HPDE6-E6E7 (cell line): Measurements from ENCODE around the gene PIF1.

Source experiments
- DNase-seq: peaks from one replicate; pipeline ENCODE4 v3.0.0; 2011; ENCODE audit warnings: missing footprints; ENCODE audit errors: extremely low spot score

PIF1 gene, protein sequence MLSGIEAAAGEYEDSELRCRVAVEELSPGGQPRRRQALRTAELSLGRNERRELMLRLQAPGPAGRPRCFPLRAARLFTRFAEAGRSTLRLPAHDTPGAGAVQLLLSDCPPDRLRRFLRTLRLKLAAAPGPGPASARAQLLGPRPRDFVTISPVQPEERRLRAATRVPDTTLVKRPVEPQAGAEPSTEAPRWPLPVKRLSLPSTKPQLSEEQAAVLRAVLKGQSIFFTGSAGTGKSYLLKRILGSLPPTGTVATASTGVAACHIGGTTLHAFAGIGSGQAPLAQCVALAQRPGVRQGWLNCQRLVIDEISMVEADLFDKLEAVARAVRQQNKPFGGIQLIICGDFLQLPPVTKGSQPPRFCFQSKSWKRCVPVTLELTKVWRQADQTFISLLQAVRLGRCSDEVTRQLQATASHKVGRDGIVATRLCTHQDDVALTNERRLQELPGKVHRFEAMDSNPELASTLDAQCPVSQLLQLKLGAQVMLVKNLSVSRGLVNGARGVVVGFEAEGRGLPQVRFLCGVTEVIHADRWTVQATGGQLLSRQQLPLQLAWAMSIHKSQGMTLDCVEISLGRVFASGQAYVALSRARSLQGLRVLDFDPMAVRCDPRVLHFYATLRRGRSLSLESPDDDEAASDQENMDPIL

DNA sequence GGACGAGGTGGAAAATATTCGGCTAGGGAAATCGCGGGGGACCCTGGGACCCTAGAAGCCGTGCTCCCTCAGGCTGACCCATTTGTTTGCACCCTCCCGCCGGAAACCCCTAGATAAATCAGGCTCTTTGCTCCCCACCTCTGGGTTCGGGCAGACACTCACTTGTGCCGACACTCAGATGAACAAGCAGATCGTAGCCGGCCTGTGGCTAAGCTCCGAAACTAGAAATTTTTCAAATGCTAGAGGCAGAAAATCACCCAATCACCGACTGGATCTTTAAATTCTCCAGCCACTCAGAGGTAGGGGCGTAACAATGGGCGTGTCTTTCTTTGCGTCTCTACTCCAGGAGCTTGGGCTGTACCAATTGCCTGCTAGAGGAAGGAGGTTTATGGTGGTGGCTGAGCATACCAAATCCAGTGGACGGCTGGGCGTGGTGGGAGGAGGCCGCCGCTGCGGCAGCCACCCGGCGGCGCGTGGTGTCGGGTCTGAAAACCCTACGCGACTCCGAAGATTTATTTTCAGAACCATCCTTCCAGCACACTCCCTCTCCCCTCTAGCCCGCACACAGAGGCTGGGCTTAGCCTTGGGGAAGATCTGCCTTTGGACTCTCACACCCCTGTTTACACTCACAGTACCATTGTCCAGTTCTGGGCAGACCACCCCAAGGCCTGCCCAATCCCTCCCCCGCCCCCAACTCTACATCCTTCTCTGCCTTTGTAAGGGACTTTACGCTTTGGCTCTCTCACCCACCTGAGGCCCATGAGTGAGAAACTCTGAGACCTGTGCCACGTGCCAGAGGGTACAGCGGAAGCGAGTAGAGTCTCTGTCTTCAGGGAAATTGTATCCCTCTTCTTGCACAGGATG lies at the start of gene PIF1:
Gene PIF1 (minus strand): TSS at position 217 of the 864 bp plus-strand sequence. CDS start 1,312 bp downstream, outside the sequence.
- peak; percentile 94 for DNase-seq

DNA sequence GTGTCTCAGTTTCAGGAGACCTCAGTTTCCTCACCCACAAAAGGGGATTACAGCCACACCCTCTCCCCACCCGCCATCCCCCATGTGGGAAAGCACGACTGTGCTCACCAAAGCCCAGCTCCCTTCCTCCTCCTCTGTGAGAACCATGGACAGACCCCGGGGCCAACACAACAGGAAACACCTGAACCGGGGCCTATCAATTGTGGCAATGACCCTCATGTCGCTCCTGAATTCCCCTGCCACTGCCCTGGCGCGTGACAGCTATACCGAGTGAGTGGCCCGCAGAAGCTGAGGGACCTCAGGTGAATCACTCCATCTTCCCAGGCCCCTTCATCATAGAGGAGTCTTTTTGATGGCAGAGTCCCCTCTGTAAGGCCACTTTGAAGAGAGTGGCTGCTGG lies 44.9 kb upstream of the PIF1 start:
- DNase-seq: no peak

DNA sequence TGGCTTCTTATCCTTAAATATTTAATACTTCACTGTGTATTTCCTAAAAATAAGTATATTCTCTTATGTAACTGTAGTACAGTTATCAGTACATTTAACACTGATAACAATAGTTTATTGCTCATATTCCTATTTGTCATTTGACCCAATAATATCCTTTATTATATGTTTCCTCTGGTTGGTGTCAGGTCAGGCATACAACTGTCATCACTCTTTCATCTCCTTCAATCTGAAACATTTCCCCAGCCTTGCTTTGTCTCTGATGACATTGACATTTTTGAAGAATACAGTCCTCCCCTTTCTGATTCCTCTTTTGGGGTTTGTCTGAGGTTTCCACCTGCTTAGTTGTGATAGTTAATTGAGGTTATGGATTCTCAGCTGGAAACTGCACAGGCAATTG lies 44.1 kb upstream of the PIF1 start:
- DNase-seq: no peak

DNA sequence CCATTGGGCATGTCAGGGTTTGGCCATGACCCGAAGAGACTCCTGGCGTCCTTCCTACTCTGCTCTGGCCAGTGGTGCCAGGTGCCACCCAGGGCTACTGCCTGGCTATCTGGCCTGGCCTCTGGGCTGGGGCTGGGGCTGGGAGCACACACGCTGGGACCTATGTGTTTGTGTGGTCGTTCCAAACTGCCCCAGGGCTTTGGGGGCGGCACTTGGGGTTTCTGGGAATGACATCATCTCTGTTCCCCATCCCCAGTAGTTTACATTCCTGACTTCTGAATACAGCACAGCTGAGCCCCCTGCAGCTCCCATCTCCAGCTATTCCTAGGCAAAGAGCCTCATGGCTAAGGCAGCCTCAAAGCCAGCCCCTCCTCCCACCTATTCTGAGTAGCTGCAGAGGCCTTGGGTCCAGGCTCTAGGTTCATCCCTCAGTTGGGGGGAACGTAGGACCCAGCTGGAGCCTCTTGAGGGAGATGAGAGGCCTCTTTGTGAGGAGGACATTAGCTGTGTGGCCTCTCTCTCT lies 40.6 kb upstream of the PIF1 start:
- no peak for DNase-seq

DNA sequence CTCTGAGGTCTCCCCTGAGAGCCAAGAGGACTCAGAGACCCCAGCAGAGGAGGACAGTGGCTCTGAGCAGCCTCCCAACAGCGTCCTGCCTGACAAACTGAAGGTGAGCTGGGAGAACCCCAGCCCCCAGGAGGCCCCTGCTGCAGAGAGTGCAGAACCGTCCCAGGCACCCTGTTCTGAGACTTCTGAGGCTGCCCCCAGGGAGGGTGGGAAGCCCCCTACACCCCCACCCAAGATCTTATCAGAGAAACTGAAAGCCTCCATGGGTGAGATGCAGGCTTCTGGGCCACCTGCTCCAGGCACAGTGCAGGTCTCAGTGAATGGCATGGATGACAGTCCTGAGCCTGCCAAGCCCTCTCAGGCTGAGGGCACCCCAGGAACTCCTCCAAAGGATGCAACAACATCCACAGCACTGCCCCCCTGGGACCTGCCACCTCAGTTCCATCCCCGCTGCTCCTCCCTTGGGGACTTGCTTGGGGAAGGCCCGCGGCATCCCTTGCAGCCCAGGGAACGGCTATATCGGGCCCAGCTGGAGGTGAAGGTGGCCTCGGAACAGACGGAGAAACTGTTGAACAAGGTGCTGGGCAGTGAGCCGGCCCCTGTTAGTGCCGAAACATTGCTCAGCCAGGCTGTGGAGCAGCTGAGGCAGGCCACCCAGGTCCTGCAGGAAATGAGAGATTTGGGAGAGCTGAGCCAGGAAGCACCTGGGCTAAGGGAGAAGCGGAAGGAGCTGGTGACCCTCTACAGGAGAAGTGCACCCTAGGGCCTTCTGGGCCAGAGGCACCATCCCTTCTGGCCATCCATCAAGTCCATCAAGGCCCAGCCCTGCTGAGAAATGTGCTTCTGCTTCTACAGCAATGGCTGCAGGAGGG lies 39.9 kb upstream of the PIF1 start:
- no peak for DNase-seq

DNA sequence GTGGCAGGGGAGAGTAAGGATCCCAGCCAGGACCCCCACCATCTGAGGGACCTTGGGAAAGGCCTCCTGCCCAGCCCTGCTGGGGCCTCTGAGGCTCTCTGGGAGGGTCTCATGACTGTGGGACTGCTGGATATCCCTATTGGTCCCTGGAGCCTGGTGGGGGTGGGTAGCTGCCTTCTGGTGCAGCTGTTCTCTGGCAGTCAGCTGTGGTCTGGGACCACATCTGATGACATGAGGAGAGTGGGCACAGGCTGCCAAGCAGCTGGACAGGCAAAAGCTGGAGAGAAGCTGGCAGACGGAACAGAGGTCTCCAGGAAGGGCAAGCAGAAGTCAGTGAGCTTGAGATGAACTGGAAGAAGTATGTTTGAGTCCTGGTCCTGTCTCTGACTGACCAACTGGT lies 38.6 kb upstream of the PIF1 start:
- DNase-seq: no peak

DNA sequence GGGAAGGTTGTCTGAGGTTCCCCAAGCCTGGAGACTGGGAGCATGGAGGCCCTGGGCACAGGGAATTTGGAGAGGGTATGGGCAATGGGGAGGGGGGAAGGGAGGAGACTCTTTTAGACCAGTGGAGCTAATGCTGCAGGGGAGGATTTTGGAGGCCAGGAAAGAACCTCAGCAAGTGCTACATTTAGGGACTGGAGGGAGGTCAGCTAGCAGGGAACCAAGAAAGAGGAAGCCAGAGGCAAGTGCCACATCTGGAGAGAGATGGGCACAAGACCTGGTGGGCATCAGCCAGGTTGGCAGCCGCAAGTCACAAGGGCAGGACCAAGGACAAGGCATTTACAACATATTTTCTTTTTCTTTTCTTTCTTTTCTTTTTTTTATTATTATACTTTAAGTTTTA lies 37.0 kb upstream of the PIF1 start:
- DNase-seq: no peak

DNA sequence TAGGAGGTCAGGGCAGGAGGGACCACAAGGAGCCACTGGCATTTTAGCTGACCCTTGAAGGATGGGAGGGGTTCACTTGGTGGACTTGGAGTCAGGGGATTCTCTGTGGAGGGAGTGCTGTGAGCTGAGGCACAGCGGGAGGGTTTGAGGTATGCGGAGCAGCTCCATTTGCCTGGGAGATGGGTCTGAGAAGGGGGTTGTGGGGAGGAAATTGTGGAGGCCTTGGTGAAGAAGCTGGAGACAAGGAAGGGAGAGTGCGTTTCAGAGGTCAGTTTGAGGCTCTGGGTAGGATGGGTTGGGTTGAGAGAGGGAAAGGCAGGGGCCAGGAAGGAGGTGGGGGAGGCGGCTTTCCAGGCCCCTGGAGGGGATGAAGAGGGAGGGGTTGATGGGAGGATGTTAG lies 36.5 kb upstream of the PIF1 start:
- no peak for DNase-seq

DNA sequence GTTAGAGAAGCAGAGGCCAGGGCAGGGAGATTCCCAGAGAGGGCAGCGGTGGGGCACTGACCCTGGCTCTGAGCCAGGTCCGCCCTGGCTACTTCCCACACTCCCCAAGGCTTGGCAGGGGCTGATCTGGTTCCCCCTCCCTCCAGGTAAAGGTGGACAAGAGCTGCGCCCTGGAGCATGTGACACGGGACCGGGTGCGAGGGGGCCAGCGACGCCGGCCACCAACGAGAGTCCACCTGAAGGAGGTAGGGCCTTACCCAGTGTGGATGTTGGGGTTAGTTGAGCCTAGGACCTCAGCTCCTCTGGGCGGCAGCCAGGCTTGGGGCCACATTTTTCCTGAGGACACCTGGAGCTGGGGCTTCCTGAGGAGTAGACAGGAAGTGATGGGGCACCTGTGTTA lies 35.9 kb upstream of the PIF1 start:
- DNase-seq: no peak

DNA sequence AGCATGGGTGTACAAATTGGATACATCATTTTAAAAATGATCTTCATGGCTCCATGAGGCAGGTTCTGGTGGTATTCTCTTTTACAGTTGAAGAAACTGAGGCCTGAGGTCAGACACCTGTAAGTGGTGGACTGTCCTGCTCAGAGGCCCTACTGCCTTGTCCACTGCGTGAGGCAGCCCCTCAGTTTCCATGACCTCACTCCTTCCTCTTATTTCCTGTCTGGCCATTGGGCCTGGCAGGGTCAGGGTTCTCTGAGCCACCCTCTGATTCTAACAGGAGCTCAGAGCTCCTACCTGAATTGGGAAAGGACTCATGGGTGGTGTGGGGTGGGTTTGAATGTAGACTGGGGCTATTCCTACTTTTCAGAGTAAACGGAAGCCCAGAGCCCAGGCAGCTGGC lies 33.8 kb upstream of the PIF1 start:
- DNase-seq: no peak

DNA sequence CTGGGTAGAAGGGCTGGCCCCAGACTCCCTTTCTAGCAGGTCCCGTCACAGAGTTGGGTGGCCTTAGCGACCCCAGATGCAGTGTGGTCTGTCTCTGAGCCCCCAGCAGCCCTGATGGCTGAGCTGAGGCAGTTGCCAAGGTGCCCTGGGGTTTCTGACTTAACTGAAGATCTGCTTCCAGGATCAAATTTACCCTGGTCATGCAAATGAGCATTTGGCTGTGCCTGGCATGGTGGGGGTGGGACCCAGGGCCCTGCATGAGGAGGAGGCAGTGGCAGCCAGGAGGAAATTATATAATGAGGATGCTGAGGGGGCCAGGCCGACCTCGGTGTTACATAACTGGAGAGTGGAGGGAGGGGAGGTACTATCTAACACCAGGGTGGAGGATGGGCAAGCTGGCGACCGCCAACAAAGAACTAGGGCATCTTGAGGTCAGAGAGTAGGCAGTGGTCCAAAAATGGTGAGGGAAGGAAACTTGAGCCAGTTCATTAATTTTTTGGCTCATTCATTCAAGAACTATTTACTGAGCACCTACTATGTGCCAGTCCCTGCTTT lies 32.7 kb upstream of the PIF1 start:
- DNase-seq: no peak

DNA sequence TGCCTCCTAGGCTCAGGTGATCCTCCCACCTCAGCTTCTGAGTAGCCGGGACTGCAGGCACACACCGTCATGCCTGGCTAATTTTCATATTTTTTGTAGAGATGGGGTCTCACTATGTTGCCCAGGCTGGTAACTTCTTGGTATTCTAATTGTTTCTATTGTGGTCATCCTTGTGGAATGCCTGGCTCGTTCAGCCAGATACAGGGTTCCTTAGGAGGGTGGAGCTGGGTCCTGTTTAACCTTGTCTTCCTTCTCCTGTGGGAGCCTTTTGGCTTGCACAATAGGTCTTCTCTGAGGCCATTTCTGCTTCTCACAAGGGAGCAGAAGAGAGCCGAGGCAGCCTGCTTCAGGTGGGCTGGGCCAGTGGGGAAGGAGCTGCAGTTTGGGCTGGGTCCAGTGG lies 32.0 kb upstream of the PIF1 start:
- DNase-seq: peak; percentile 55

DNA sequence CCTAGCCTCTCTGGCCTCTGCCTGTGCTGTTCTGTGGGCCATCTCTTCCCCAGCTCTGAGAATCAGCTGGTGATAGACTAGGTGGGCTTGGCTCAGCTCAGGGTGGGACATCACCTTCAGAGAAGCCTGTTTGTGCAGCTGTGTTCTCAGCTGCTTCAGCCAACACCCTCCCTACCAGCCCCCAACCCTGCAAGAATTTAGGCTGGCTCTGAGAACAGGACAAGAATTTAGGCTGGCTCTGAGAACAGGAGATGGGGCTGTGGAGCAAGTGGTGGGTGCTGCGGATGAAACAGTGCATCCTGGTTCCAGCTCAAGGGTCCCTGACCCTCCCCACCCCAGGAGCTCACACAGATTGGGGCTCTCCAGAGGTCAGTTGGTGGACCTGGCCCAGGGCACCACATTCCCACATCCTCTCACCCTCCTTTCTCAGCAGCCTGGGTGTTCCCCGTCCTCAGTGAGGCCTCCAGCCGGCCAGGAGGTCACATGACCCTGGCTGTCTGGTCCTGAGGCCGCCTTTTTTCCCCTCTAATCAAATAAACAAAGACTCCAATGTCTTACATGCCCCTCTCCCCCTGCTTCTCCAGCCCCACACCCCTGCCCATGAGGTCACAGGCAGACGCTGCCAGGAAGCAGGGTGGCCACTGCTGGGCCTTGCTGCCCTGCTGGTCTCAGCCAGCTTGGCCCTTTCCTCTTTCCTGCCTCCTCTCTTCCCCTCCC lies 31.1 kb upstream of the PIF1 start:
- DNase-seq: no peak

DNA sequence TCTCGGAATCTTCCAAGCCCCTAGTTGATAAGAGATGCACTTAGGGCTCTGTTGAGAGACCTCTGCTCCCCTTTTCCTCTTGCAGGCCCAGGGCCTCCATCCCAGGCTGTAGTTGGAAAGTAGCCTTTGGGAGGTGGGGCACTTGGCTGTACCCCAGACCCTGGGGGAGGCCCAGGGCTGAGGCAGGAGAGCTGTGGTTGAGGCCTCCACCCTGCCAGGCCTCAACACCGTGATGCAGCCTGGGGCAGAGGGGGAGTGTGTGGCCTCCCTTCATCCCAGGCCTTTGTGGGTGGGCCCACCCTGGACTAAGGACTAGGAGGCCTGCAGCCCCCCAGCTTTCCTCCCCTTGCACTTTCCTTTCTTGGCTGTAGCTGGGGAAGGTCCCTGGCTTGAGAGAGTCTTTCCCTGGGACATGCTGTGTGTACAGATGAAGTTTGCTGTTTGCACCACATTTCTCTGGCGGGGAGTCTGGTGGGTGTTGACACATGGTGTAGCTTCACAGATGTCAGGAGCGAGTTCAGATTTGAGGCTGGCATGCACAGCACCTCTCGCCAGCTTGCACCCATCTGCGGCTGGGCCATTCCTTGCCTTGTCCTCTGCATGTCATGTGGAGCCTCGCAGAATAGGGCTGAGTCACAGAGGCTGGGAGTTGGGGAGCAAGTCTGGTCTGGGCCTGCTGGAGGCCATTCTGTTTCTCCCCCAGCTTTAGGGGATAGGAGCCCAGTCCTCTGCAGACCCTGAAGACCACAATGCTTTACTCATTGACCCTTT lies 29.9 kb upstream of the PIF1 start:
- DNase-seq: no peak

DNA sequence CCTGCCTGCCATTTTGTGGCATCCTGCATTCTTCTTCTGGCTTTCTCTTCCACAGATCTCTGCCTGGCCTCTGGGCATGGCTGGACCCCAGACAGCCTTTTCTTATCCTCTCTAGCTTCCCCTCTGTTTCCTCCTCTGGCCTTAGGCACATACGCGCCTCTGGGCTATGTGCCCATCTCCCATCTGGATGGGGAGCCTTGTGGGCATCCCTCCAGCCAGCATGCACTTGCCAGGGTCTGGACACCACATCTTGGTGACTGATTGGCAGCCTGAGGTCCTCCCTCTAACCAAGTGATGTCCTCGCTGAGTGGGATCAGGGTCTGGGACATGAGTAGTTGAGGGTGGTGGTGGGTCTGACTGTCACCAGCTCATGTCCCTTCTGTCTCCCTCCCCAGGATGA lies 29.1 kb upstream of the PIF1 start:
- no peak for DNase-seq

DNA sequence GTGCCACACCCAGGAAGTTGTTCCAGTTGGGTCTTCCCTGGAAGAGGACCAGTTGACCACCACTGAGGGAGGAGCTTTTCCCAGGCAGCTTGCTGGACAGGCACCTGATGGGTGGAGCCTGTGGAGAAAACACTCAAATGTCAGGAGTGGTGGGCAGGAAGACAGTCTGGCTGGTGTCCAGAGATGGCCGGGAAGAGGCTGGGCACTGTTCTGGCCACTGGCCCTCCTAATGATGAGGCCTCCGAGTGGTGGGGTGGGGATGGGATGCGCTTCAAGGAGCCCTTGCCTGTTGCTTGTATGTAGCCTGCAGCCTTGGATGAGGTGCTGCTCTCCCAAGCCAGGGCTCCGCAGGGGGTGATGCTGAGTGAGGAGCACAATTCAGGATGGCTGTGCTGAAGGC lies 28.6 kb upstream of the PIF1 start:
- DNase-seq: no peak

DNA sequence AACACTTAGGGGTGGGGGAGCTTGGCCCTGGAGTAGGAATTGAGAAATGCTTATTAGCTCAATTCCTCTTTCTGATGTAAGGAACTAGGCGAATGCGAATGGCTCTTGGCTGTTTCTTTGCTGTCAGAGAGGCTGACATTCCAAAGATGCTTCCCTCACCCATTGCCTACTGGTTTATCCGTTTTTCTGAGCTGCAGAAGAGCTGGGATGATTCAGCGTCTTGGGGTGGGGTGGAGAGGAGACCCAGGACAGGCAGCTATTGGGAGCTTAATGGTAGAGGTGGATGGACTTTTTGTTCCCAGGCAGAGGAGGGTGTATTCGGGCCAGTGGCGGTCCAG lies 26.0 kb upstream of the PIF1 start:
- DNase-seq: no peak

DNA sequence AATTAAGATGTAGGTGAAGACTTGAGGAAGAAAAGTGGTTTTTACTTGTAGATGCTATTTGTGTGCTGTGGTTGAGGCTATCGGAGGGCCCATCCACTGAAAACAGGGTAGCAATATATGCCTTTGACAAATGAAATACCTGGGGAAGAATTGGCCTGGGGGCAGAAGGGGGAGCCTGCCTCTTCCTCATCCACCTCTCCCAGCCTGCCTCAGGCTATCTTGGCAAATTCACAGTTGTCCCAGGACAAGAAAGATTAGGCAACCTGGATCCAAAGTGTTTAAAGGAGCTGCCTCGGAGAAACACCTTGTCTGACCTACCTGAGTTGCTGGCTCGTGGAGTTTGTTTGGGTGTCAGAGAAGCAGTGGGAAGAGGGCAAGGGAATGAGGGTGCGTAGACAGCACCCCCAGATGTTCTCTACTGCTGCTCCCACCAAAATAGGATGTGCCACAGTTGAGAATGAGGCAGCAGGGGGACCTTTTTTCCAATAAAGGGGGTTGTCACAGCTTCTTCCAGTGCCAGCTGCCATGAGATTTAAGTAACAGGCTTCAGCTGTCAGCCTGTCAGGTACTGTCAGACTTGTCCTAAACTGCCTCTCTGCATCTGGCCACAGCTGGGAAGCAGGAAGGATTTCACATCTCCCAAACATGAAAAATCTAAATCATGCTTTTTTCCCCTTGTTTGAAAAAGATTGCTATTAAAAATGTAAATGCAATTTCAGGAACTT lies 25.5 kb upstream of the PIF1 start:
- no peak for DNase-seq
